ENCODE data around the gene UBA1.

GRCh38 chrX:47242321-47242720 lies 48.7 kb downstream of the UBA1 start:
- TF ChIP-seq ZFX (IDR thresholded peaks at IDR 0.05) (no peak), CTCF (IDR thresholded peaks at IDR 0.05 in 2 of 3, conservative IDR thresholded peaks at IDR 0.05 in 1 of 3; ENCODE audit: borderline replicate concordance in 1 of 3, insufficient read depth in 1 of 3, low read depth in 2 of 3, low read length in 2 of 3) (no peak), EZH2phosphoT487 (IDR thresholded peaks at IDR 0.05; ENCODE audit: borderline replicate concordance) (no peak), POLR2A (IDR thresholded peaks at IDR 0.05; ENCODE audit: borderline replicate concordance, extremely low read depth, insufficient read depth, insufficient read length) (no peak), RAD21 (IDR thresholded peaks at IDR 0.05; ENCODE audit: low read depth) (no peak), FOSL1 (IDR thresholded peaks at IDR 0.05; ENCODE audit: low read depth) (no peak), SIN3A (IDR thresholded peaks at IDR 0.05; ENCODE audit: low read depth) (no peak), POLR2AphosphoS5 (IDR thresholded peaks at IDR 0.05; ENCODE audit: low read depth, low read length) (no peak), MAX (IDR thresholded peaks at IDR 0.05) (no peak)
